Measurements from ENCODE around the gene SLC16A5.
A peak's percentile ranks its signal among the peaks of the same experiment; 100 is the strongest.
"Not testable (repeated sequence)": the region's sequence is repeated elsewhere in the genome, so short reads cannot be mapped to it uniquely, and the experiment has no call there.

The SLC16A5 gene

GRCh38 chr17:75111777-75112335 is 24.1 kb downstream of the SLC16A5 start:
- DNase-seq = no peak

GRCh38 chr17:75113798-75114551 is 26.2 kb downstream of the SLC16A5 start:
- peak; percentile 79 for DNase-seq

- DNase-seq = no peak
These were observed 27.0 kb downstream of the SLC16A5 start for GRCh38 chr17:75114552-75115314.

GRCh38 chr17:75115555-75115954 is 27.8 kb downstream of the SLC16A5 start:
- DNase-seq = no peak

- no peak for DNase-seq
These were observed 29.0 kb downstream of the SLC16A5 start for GRCh38 chr17:75116737-75117136.

- no peak for DNase-seq
These were observed 30.6 kb downstream of the SLC16A5 start for GRCh38 chr17:75118307-75118706.

GRCh38 chr17:75124041-75124818 is 36.5 kb downstream of the SLC16A5 start:
- DNase-seq = no peak

GRCh38 chr17:75124819-75125162 is 37.0 kb downstream of the SLC16A5 start:
- no peak for DNase-seq

GRCh38 chr17:75125984-75126383 is 38.2 kb downstream of the SLC16A5 start:
- no peak for DNase-seq

- no peak for DNase-seq
These were observed 39.2 kb downstream of the SLC16A5 start for GRCh38 chr17:75126954-75127353.

- not testable (repeated sequence) for DNase-seq
These were observed 40.2 kb downstream of the SLC16A5 start for GRCh38 chr17:75127936-75128335.

- DNase-seq = no peak
These were observed 41.1 kb downstream of the SLC16A5 start for GRCh38 chr17:75128694-75129505.

GRCh38 chr17:75129576-75129975 is 41.8 kb downstream of the SLC16A5 start:
- DNase-seq = no peak

GRCh38 chr17:75130059-75130631 is 42.4 kb downstream of the SLC16A5 start:
- DNase-seq = no peak

- DNase-seq = no peak
These were observed 43.0 kb downstream of the SLC16A5 start for GRCh38 chr17:75130632-75131277.

- peak; percentile 29 for DNase-seq
These were observed 43.7 kb downstream of the SLC16A5 start, which contains the start of gene NT5C for GRCh38 chr17:75131278-75132017. TSS of gene NT5C (minus strand) at chr17:75131742. CDS start at chr17:75131707, 35 bp downstream.

- DNase-seq = not testable (repeated sequence)
These were observed 44.6 kb downstream of the SLC16A5 start for GRCh38 chr17:75132018-75133000.

GRCh38 chr17:75133001-75133400 is 45.2 kb downstream of the SLC16A5 start:
- no peak for DNase-seq
